Activated CD4-positive, alpha-beta T cell treated with anti-CD3 and anti-CD28 coated beads, Interleukin-2, amount 10 ng/mL, durations not matched to agents 7 days and 5 days (primary cell): Measurements from ENCODE around the gene NFASC. TPM values are rescaled to one million over a fixed set of nuclear protein-coding genes. Genes with fewer than 3 reads are reported as not detected.

ENCODE experiments used
- CTCF ChIA-PET: fragments of 350-600 bp; sonication (Branson Sonifier 250); formaldehyde crosslinking; loops from one replicate; lab custom pipeline; 2021; ENCODE audit warnings: antibody characterized with exemption; lab: Charles Lee
- POLR2A ChIA-PET: fragments of 350-600 bp; sonication (Branson Sonifier 250); formaldehyde crosslinking; loops from one replicate; lab custom pipeline; 2021; ENCODE audit warnings: antibody characterized with exemption; lab: Charles Lee
- DNase-seq: peaks from one replicate; pipeline ENCODE4 v3.0.0-alpha.2; 2020
- H3K27ac Mint-ChIP-seq: one replicate; pipeline ENCODE4 v1.8.0; 2021; ENCODE audit warnings: mild to moderate bottlenecking, moderate library complexity, mixed read lengths
- H3K27me3 Mint-ChIP-seq: one replicate; pipeline ENCODE4 v1.8.0; 2021; ENCODE audit warnings: mixed read lengths
- H3K36me3 Mint-ChIP-seq: one replicate; pipeline ENCODE4 v1.8.0; 2021; ENCODE audit warnings: low read depth, mixed read lengths
- H3K4me1 Mint-ChIP-seq: one replicate; pipeline ENCODE4 v1.8.0; 2021; ENCODE audit warnings: mixed read lengths
- H3K4me3 Mint-ChIP-seq: one replicate; pipeline ENCODE4 v1.8.0; 2021; ENCODE audit warnings: mild to moderate bottlenecking, moderate library complexity, mixed read lengths
- H3K9me3 Mint-ChIP-seq: one replicate; pipeline ENCODE4 v1.8.0; 2021; ENCODE audit warnings: mixed read lengths
- total RNA-seq, 2 experiments: library from RNA; stranded (reverse); gene quantifications; one replicate each; pipeline ENCODE4 v1.2.3, GENCODE V29; 2021

NFASC gene
- total RNA-seq, 2 experiments from 2014 or later = 0.23 TPM; not detected in 1

GRCh38 chr1:204997591-204998355 is 127.1 kb downstream of the NFASC start:
- Mint-ChIP-seq H3K27ac (no peak overlapping the region), H3K27me3 (no peaks in the 10 kb centered on the region), H3K9me3 (no peaks in the 10 kb centered on the region), H3K4me3 (no peak overlapping the region), H3K36me3 (no peaks in the 10 kb centered on the region), H3K4me1 (peaks cover 8% of the 10 kb centered on the region)
- CTCF ChIA-PET = interaction anchor here (0.6 to 1.3 kb wide), 3 partner anchors 8 to 972 kb away, joined by 3 to 5 read pairs (median 3); no protein-coding TSS in a partner anchor
- POLR2A ChIA-PET = no interaction called here
- DNase-seq = no peak

GRCh38 chr1:205001162-205001561 is 130.5 kb downstream of the NFASC start:
- H3K27me3 Mint-ChIP-seq = no peaks in the 10 kb centered on the region
- H3K4me3 Mint-ChIP-seq = no peak overlapping the region
- ChIA-PET CTCF (interaction anchor here (1.1 kb wide), 1 partner anchor 9 kb away, joined by 3 read pairs; no protein-coding TSS in a partner anchor), POLR2A (no interaction called here)
- no peak overlapping the region for H3K27ac Mint-ChIP-seq
- no peaks in the 10 kb centered on the region for H3K4me1 Mint-ChIP-seq
- H3K36me3 Mint-ChIP-seq = no peaks in the 10 kb centered on the region
- no peaks in the 10 kb centered on the region for H3K9me3 Mint-ChIP-seq
- DNase-seq = no peak

GRCh38 chr1:205002705-205003104 is 132.0 kb downstream of the NFASC start:
- Mint-ChIP-seq H3K27ac (no peak overlapping the region), H3K36me3 (no peaks in the 10 kb centered on the region), H3K4me1 (no peaks in the 10 kb centered on the region), H3K27me3 (no peaks in the 10 kb centered on the region), H3K9me3 (no peaks in the 10 kb centered on the region), H3K4me3 (no peak overlapping the region)
- ChIA-PET CTCF (interaction anchor here (1.1 to 1.4 kb wide), 2 partner anchors 11 to 33 kb away, joined by 3 read pairs; no protein-coding TSS in a partner anchor), POLR2A (no interaction called here)
- no peak for DNase-seq

- no peaks in the 10 kb centered on the region for H3K4me1 Mint-ChIP-seq
- no peak overlapping the region for H3K27ac Mint-ChIP-seq
- H3K27me3 Mint-ChIP-seq = no peaks in the 10 kb centered on the region
- ChIA-PET POLR2A (no interaction called here), CTCF (interaction anchor here (1.1 to 1.4 kb wide), 2 partner anchors 12 to 32 kb away, joined by 3 read pairs; no protein-coding TSS in a partner anchor)
- no peaks in the 10 kb centered on the region for H3K36me3 Mint-ChIP-seq
- H3K9me3 Mint-ChIP-seq = no peaks in the 10 kb centered on the region
- no peak for DNase-seq
- no peak overlapping the region for H3K4me3 Mint-ChIP-seq
Observed at GRCh38 chr1:205003358-205004131, 132.9 kb downstream of the NFASC start.

- Mint-ChIP-seq H3K27me3 (no peaks in the 10 kb centered on the region), H3K36me3 (no peaks in the 10 kb centered on the region), H3K4me1 (no peaks in the 10 kb centered on the region), H3K27ac (no peak overlapping the region), H3K4me3 (no peak overlapping the region), H3K9me3 (no peaks in the 10 kb centered on the region)
- DNase-seq = no peak
- ChIA-PET CTCF (no interaction called here), POLR2A (no interaction called here)
Observed at GRCh38 chr1:205004351-205004750, 133.7 kb downstream of the NFASC start.

- no peak for DNase-seq
- Mint-ChIP-seq H3K4me1 (no peaks in the 10 kb centered on the region), H3K27me3 (no peaks in the 10 kb centered on the region), H3K4me3 (no peak overlapping the region), H3K9me3 (no peaks in the 10 kb centered on the region), H3K27ac (no peak overlapping the region), H3K36me3 (no peaks in the 10 kb centered on the region)
- ChIA-PET POLR2A (no interaction called here), CTCF (no interaction called here)
Observed at GRCh38 chr1:205008896-205009295, 138.2 kb downstream of the NFASC start.

- no peak overlapping the region for H3K27ac Mint-ChIP-seq
- CTCF ChIA-PET = no interaction called here
- POLR2A ChIA-PET = no interaction called here
- H3K4me3 Mint-ChIP-seq = no peak overlapping the region
- H3K27me3 Mint-ChIP-seq = no peaks in the 10 kb centered on the region
- DNase-seq = no peak
- no peaks in the 10 kb centered on the region for H3K9me3 Mint-ChIP-seq
- H3K36me3 Mint-ChIP-seq = no peaks in the 10 kb centered on the region
- no peaks in the 10 kb centered on the region for H3K4me1 Mint-ChIP-seq
Observed at GRCh38 chr1:205009670-205010069, 139.0 kb downstream of the NFASC start.

- H3K36me3 Mint-ChIP-seq = no peaks in the 10 kb centered on the region
- H3K4me1 Mint-ChIP-seq = no peaks in the 10 kb centered on the region
- DNase-seq = no peak
- H3K9me3 Mint-ChIP-seq = no peaks in the 10 kb centered on the region
- H3K4me3 Mint-ChIP-seq = no peak overlapping the region
- no peak overlapping the region for H3K27ac Mint-ChIP-seq
- ChIA-PET CTCF (no interaction called here), POLR2A (no interaction called here)
- H3K27me3 Mint-ChIP-seq = no peaks in the 10 kb centered on the region
Observed at GRCh38 chr1:205012391-205013140, 141.9 kb downstream of the NFASC start.

- no peaks in the 10 kb centered on the region for H3K27me3 Mint-ChIP-seq
- no peaks in the 10 kb centered on the region for H3K9me3 Mint-ChIP-seq
- no peaks in the 10 kb centered on the region for H3K4me1 Mint-ChIP-seq
- no peaks in the 10 kb centered on the region for H3K36me3 Mint-ChIP-seq
- no peak for DNase-seq
- no peak overlapping the region for H3K4me3 Mint-ChIP-seq
- CTCF ChIA-PET = no interaction called here
- H3K27ac Mint-ChIP-seq = no peak overlapping the region
- POLR2A ChIA-PET = no interaction called here
Observed at GRCh38 chr1:205013683-205014367, 143.2 kb downstream of the NFASC start.

GRCh38 chr1:205014783-205015182 is 144.1 kb downstream of the NFASC start:
- no peaks in the 10 kb centered on the region for H3K4me1 Mint-ChIP-seq
- H3K36me3 Mint-ChIP-seq = no peaks in the 10 kb centered on the region
- H3K27ac Mint-ChIP-seq = no peak overlapping the region
- POLR2A ChIA-PET = no interaction called here
- H3K9me3 Mint-ChIP-seq = no peaks in the 10 kb centered on the region
- no peaks in the 10 kb centered on the region for H3K27me3 Mint-ChIP-seq
- no peak overlapping the region for H3K4me3 Mint-ChIP-seq
- no peak for DNase-seq
- CTCF ChIA-PET = no interaction called here

- Mint-ChIP-seq H3K27ac (no peak overlapping the region), H3K4me3 (no peak overlapping the region), H3K27me3 (no peaks in the 10 kb centered on the region), H3K36me3 (no peaks in the 10 kb centered on the region), H3K9me3 (no peaks in the 10 kb centered on the region), H3K4me1 (no peaks in the 10 kb centered on the region)
- DNase-seq = no peak
- CTCF ChIA-PET = no interaction called here
- POLR2A ChIA-PET = no interaction called here
Observed at GRCh38 chr1:205015241-205015640, 144.6 kb downstream of the NFASC start.

- DNase-seq = no peak
- Mint-ChIP-seq H3K36me3 (no peaks in the 10 kb centered on the region), H3K27ac (no peak overlapping the region), H3K4me3 (no peak overlapping the region), H3K9me3 (no peaks in the 10 kb centered on the region), H3K4me1 (no peaks in the 10 kb centered on the region), H3K27me3 (no peaks in the 10 kb centered on the region)
- ChIA-PET CTCF (no interaction called here), POLR2A (no interaction called here)
Observed at GRCh38 chr1:205016075-205016474, 145.4 kb downstream of the NFASC start.
